Breast epithelium (tissue), 3 donors: ENCODE data around the gene ABI3BP.

Source experiments
- CTCF ChIP-seq, 3 donors: fragments of 450-650 bp; IDR thresholded peaks; one replicate each; pipeline ENCODE4 v1.5.1; 2016 to 2017; ENCODE audit warnings: antibody characterized with exemption in 3 of 3, mild to moderate bottlenecking in 3 of 3, moderate library complexity in 3 of 3
- POLR2A ChIP-seq: fragments of 450-650 bp; IDR thresholded peaks from one replicate; pipeline ENCODE4 v1.6.1; 2016; ENCODE audit warnings: antibody characterized with exemption, mild to moderate bottlenecking, moderate library complexity

GRCh38 chr3:101017017-101017416 is 23.8 kb upstream of the ABI3BP start:
- TF ChIP-seq CTCF (IDR thresholded peaks at IDR 0.05): no peak
- no peak for TF ChIP-seq POLR2A
